ENCODE measurements around the gene TCAP.

TCAP gene

DNA sequence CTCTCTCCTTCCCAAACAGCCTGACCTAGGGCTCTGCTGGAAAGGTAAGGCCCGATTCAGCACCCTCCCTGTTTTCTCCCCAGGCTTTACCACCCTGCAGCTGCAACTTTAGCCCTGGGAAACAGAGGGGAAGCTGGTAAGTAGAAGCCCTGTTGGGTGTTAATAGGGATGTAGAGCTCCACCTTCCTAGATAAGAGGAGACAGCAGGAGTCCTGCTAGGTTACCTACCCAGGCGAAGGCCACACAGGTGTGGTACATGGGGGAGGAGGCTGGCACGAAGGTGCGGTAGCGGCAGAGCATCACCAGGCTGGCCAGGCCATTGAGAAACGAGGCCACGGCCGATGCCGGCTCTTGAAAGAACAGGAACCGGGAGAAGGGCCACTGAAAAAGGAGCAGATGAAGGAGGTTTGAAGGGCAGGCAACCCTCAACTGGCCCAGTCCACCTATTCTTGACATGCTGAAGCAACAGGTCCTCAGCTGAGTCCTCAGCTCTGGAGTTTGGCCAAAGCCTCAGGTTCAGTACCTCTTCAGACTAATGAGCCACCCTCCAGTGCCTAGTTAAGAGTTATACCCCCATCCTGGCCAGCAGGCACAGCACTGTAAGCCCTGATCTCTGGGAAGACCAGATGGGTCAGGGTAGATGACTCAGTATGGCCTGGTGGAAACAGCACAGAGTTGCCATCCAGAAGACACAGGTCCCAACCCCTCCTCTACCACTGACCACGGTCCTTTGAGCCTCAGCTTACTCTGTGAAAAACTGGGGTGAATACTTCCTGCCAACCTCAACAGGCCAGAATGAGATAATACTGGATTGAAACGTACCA lies 19.4 kb downstream of the TCAP start:
- H3K4me3 ChIP-seq (ENCODE audit: insufficient read depth, low read depth, low read length), result no peak overlapping the region
- WGBS, 2 experiments, result 92 to 94% methylated on average over 12 of the region's 12 CpGs

GRCh38 chr17:39687101-39687545 lies 22.0 kb downstream of the TCAP start:
- Histone ChIP-seq H3K27ac (ENCODE audit: insufficient read depth, low read depth, low read length, poor library complexity, severe bottlenecking) (no peak overlapping the region), H3K36me3 (ENCODE audit: control insufficient read depth, insufficient read depth, low read length) (no peaks in the 10 kb centered on the region)
- 77 to 80% methylated on average over 6 of the region's 6 CpGs for WGBS, 2 experiments

More for the DNA sequence above, 19.4 kb downstream of the TCAP start:
- no peaks in the 10 kb centered on the region for H3K9me3 ChIP-seq (ENCODE audit: control insufficient read depth, low read length)
- H3K27me3 ChIP-seq (ENCODE audit: control insufficient read depth, insufficient read depth, low read length, poor library complexity, severe bottlenecking), result no peaks in the 10 kb centered on the region
- H3K27ac ChIP-seq (ENCODE audit: insufficient read depth, low read depth, low read length, poor library complexity, severe bottlenecking), result no peak overlapping the region
- no peaks in the 10 kb centered on the region for H3K36me3 ChIP-seq (ENCODE audit: control insufficient read depth, insufficient read depth, low read length)
- H3K4me1 ChIP-seq (ENCODE audit: control insufficient read depth, insufficient read depth, low read length), result peaks cover 10% of the 10 kb centered on the region

GRCh38 chr17:39687546-39688474 lies 22.7 kb downstream of the TCAP start, which contains the start of gene PGAP3:
Gene PGAP3 (minus strand): TSS chr17:39688057. CDS start chr17:39688014, 43 bp downstream.
- Histone ChIP-seq H3K36me3 (ENCODE audit: control insufficient read depth, insufficient read depth, low read length) (no peaks in the 10 kb centered on the region), H3K27ac (ENCODE audit: insufficient read depth, low read depth, low read length, poor library complexity, severe bottlenecking) (no peak within 1 kb of the TSS), H3K4me3 (ENCODE audit: insufficient read depth, low read depth, low read length) (peak within 1 kb of the TSS; percentile 57), H3K27me3 (ENCODE audit: control insufficient read depth, insufficient read depth, low read length, poor library complexity, severe bottlenecking) (no peaks in the 10 kb centered on the region), H3K4me1 (ENCODE audit: control insufficient read depth, insufficient read depth, low read length) (peaks cover 10% of the 10 kb centered on the region), H3K9me3 (ENCODE audit: control insufficient read depth, low read length) (no peaks in the 10 kb centered on the region)
- 15 to 20% methylated on average over 45 of the region's 45 CpGs for WGBS, 2 experiments

More at GRCh38 chr17:39687101-39687545, 22.0 kb downstream of the TCAP start:
- Histone ChIP-seq H3K4me3 (ENCODE audit: insufficient read depth, low read depth, low read length) (peak overlapping the region; percentile 57), H3K4me1 (ENCODE audit: control insufficient read depth, insufficient read depth, low read length) (peaks cover 10% of the 10 kb centered on the region), H3K9me3 (ENCODE audit: control insufficient read depth, low read length) (no peaks in the 10 kb centered on the region), H3K27me3 (ENCODE audit: control insufficient read depth, insufficient read depth, low read length, poor library complexity, severe bottlenecking) (no peaks in the 10 kb centered on the region)

GRCh38 chr17:39688475-39688835 lies 23.3 kb downstream of the TCAP start:
- Histone ChIP-seq H3K27me3 (ENCODE audit: control insufficient read depth, insufficient read depth, low read length, poor library complexity, severe bottlenecking) (no peaks in the 10 kb centered on the region), H3K36me3 (ENCODE audit: control insufficient read depth, insufficient read depth, low read length) (no peaks in the 10 kb centered on the region), H3K4me3 (ENCODE audit: insufficient read depth, low read depth, low read length) (peak overlapping the region; percentile 57), H3K27ac (ENCODE audit: insufficient read depth, low read depth, low read length, poor library complexity, severe bottlenecking) (no peak overlapping the region), H3K9me3 (ENCODE audit: control insufficient read depth, low read length) (no peaks in the 10 kb centered on the region), H3K4me1 (ENCODE audit: control insufficient read depth, insufficient read depth, low read length) (peaks cover 10% of the 10 kb centered on the region)
- 3 to 12% methylated on average over 6 of the region's 6 CpGs for WGBS, 2 experiments

- Histone ChIP-seq H3K4me1 (ENCODE audit: control insufficient read depth, insufficient read depth, low read length) (peaks cover 10% of the 10 kb centered on the region), H3K4me3 (ENCODE audit: insufficient read depth, low read depth, low read length) (peak overlapping the region; percentile 57), H3K36me3 (ENCODE audit: control insufficient read depth, insufficient read depth, low read length) (no peaks in the 10 kb centered on the region), H3K27me3 (ENCODE audit: control insufficient read depth, insufficient read depth, low read length, poor library complexity, severe bottlenecking) (no peaks in the 10 kb centered on the region), H3K9me3 (ENCODE audit: control insufficient read depth, low read length) (no peaks in the 10 kb centered on the region), H3K27ac (ENCODE audit: insufficient read depth, low read depth, low read length, poor library complexity, severe bottlenecking) (no peak overlapping the region)
- 2% methylated on average over 2 to 3 of the region's 3 CpGs for WGBS, 2 experiments
Observed at GRCh38 chr17:39688945-39689344, 23.8 kb downstream of the TCAP start.

- WGBS, 2 experiments, result 84 to 92% methylated on average over 5 of the region's 5 CpGs
- peaks cover 25% of the 10 kb centered on the region for H3K4me1 ChIP-seq (ENCODE audit: control insufficient read depth, insufficient read depth, low read length)
- no peaks in the 10 kb centered on the region for H3K9me3 ChIP-seq (ENCODE audit: control insufficient read depth, low read length)
- H3K27me3 ChIP-seq (ENCODE audit: control insufficient read depth, insufficient read depth, low read length, poor library complexity, severe bottlenecking), result no peaks in the 10 kb centered on the region
- H3K4me3 ChIP-seq (ENCODE audit: insufficient read depth, low read depth, low read length), result no peak overlapping the region
- H3K36me3 ChIP-seq (ENCODE audit: control insufficient read depth, insufficient read depth, low read length), result no peaks in the 10 kb centered on the region
- H3K27ac ChIP-seq (ENCODE audit: insufficient read depth, low read depth, low read length, poor library complexity, severe bottlenecking), result no peak overlapping the region
Observed at GRCh38 chr17:39694593-39694992, 29.4 kb downstream of the TCAP start.

GRCh38 chr17:39695089-39695474 lies 29.9 kb downstream of the TCAP start:
- Histone ChIP-seq H3K36me3 (ENCODE audit: control insufficient read depth, insufficient read depth, low read length) (no peaks in the 10 kb centered on the region), H3K9me3 (ENCODE audit: control insufficient read depth, low read length) (no peaks in the 10 kb centered on the region), H3K4me3 (ENCODE audit: insufficient read depth, low read depth, low read length) (no peak overlapping the region), H3K27me3 (ENCODE audit: control insufficient read depth, insufficient read depth, low read length, poor library complexity, severe bottlenecking) (no peaks in the 10 kb centered on the region), H3K27ac (ENCODE audit: insufficient read depth, low read depth, low read length, poor library complexity, severe bottlenecking) (no peak overlapping the region), H3K4me1 (ENCODE audit: control insufficient read depth, insufficient read depth, low read length) (peaks cover 26% of the 10 kb centered on the region)
- 62 to 63% methylated on average over 2 of the region's 2 CpGs for WGBS, 2 experiments

GRCh38 chr17:39696731-39697130 lies 31.6 kb downstream of the TCAP start:
- WGBS, 2 experiments, result 67 to 73% methylated on average over 6 of the region's 6 CpGs
- Histone ChIP-seq H3K4me1 (ENCODE audit: control insufficient read depth, insufficient read depth, low read length) (peaks cover 36% of the 10 kb centered on the region), H3K27me3 (ENCODE audit: control insufficient read depth, insufficient read depth, low read length, poor library complexity, severe bottlenecking) (no peaks in the 10 kb centered on the region), H3K36me3 (ENCODE audit: control insufficient read depth, insufficient read depth, low read length) (no peaks in the 10 kb centered on the region), H3K27ac (ENCODE audit: insufficient read depth, low read depth, low read length, poor library complexity, severe bottlenecking) (no peak overlapping the region), H3K9me3 (ENCODE audit: control insufficient read depth, low read length) (no peaks in the 10 kb centered on the region), H3K4me3 (ENCODE audit: insufficient read depth, low read depth, low read length) (no peak overlapping the region)

- no peak overlapping the region for H3K27ac ChIP-seq (ENCODE audit: insufficient read depth, low read depth, low read length, poor library complexity, severe bottlenecking)
- WGBS, 2 experiments, result 92% methylated on average over 5 of the region's 5 CpGs
Observed at GRCh38 chr17:39697961-39698360, 32.8 kb downstream of the TCAP start.

More at GRCh38 chr17:39697961-39698360, 32.8 kb downstream of the TCAP start:
- Histone ChIP-seq H3K27me3 (ENCODE audit: control insufficient read depth, insufficient read depth, low read length, poor library complexity, severe bottlenecking) (no peaks in the 10 kb centered on the region), H3K4me3 (ENCODE audit: insufficient read depth, low read depth, low read length) (no peak overlapping the region), H3K9me3 (ENCODE audit: control insufficient read depth, low read length) (no peaks in the 10 kb centered on the region), H3K36me3 (ENCODE audit: control insufficient read depth, insufficient read depth, low read length) (no peaks in the 10 kb centered on the region), H3K4me1 (ENCODE audit: control insufficient read depth, insufficient read depth, low read length) (peaks cover 36% of the 10 kb centered on the region)

Data from ectodermal cell (in vitro differentiated cells).